Spleen (tissue), 7 donors: Measurements from ENCODE around the gene PRKCE.
A peak's percentile ranks its signal among the peaks of the same experiment; 100 is the strongest.

Experiments
- POLR2AphosphoS5 ChIP-seq, 3 donors: sonication (generic); formaldehyde crosslinking; IDR thresholded peaks; one replicate each; pipeline ENCODE4 v1.5.1; 2017; ENCODE audit warnings: antibody characterized with exemption in 3 of 3
- TF ChIP-seq, protein P1 (sequence below), 11 experiments: fragments of 200-600 bp in 7 of 11; fragments of 450-650 bp in 4 of 11; sonication (generic) in 4 of 11; IDR thresholded peaks in 8 of 11; conservative IDR thresholded peaks in 3 of 11; 1 replicate in 7 of 11; 2 replicates in 4 of 11; pipeline versions ENCODE4 v1.4.0 to v1.8.0; 2016 to 2021; ENCODE audit warnings: antibody characterized with exemption in 11 of 11, inconsistent platforms in 4 of 11, mild to moderate bottlenecking in 1 of 11
- donor health status: DM: no; HTN: no; CAD: no; lungs with moderate emphysema.
- donor health status: DM: no; HTN: no; CAD: no.
- donor health status: DM: no; HTN: no; CAD: no.

- TF ChIP-seq, protein P1, sequence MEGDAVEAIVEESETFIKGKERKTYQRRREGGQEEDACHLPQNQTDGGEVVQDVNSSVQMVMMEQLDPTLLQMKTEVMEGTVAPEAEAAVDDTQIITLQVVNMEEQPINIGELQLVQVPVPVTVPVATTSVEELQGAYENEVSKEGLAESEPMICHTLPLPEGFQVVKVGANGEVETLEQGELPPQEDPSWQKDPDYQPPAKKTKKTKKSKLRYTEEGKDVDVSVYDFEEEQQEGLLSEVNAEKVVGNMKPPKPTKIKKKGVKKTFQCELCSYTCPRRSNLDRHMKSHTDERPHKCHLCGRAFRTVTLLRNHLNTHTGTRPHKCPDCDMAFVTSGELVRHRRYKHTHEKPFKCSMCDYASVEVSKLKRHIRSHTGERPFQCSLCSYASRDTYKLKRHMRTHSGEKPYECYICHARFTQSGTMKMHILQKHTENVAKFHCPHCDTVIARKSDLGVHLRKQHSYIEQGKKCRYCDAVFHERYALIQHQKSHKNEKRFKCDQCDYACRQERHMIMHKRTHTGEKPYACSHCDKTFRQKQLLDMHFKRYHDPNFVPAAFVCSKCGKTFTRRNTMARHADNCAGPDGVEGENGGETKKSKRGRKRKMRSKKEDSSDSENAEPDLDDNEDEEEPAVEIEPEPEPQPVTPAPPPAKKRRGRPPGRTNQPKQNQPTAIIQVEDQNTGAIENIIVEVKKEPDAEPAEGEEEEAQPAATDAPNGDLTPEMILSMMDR (IDR thresholded peaks at IDR 0.05 in 8 of 11, conservative IDR thresholded peaks at IDR 0.05 in 3 of 11) = no peak
- peak in 2 of 3 donors; percentile 52 to 57 for TF ChIP-seq POLR2AphosphoS5 (IDR thresholded peaks at IDR 0.05)
These were observed 220.7 kb downstream of the PRKCE start for GRCh38 chr2:45872211-45872610.
